H9 (cell line): ENCODE measurements around the gene CD7. TPM values are rescaled to one million over a fixed set of nuclear protein-coding genes. Genes with fewer than 3 reads are reported as not detected.

ENCODE experiments used
- DNase-seq: peaks from one replicate; pipeline ENCODE4 v3.0.0-alpha.2; 2017
- H2AFZ ChIP-seq: one replicate; pipeline ENCODE4 v1.6.1; 2013; ENCODE audit warnings: mild to moderate bottlenecking, low read length, control low read depth, moderate library complexity
- H2AK5ac ChIP-seq: 2 replicates; pipeline ENCODE4 v1.6.1; 2013; ENCODE audit warnings: low read length, control low read depth, mixed read lengths; ENCODE audit not compliant: insufficient read length
- H2BK120ac ChIP-seq: one replicate; pipeline ENCODE4 v1.6.1; 2013; ENCODE audit warnings: low read depth, mild to moderate bottlenecking, low read length, control low read depth, inconsistent platforms; ENCODE audit not compliant: poor library complexity, severe bottlenecking
- H2BK12ac ChIP-seq: 2 replicates; pipeline ENCODE4 v1.6.1; 2013; ENCODE audit warnings: low read length, control low read depth, mixed read lengths, low read depth; ENCODE audit not compliant: insufficient read length
- H2BK15ac ChIP-seq: 2 replicates; pipeline ENCODE4 v1.6.1; 2013; ENCODE audit warnings: low read depth, low read length, control low read depth
- H2BK20ac ChIP-seq: one replicate; pipeline ENCODE4 v1.6.1; 2013; ENCODE audit warnings: low read depth, mild to moderate bottlenecking, low read length, control low read depth, inconsistent platforms; ENCODE audit not compliant: poor library complexity, severe bottlenecking
- H2BK5ac ChIP-seq: 2 replicates; pipeline ENCODE4 v1.6.1; 2013; ENCODE audit warnings: low read length, control low read depth, mixed read lengths; ENCODE audit not compliant: insufficient read length
- H3K14ac ChIP-seq: 2 replicates; pipeline ENCODE4 v1.6.1; 2013; ENCODE audit warnings: low read length, control low read depth; ENCODE audit not compliant: insufficient read depth
- H3K18ac ChIP-seq: 2 replicates; pipeline ENCODE4 v1.6.1; 2013; ENCODE audit warnings: low read depth, mild to moderate bottlenecking, mixed read lengths, low read length, control low read depth; ENCODE audit not compliant: insufficient read length
- H3K23ac ChIP-seq: 2 replicates; pipeline ENCODE4 v1.6.1; 2013; ENCODE audit warnings: low read length, control low read depth, mixed read lengths, low read depth; ENCODE audit not compliant: insufficient read length
- H3K23me2 ChIP-seq: 2 replicates; pipeline ENCODE4 v1.6.1; 2013; ENCODE audit warnings: low read depth, mild to moderate bottlenecking, mixed read lengths, low read length, control low read depth; ENCODE audit not compliant: insufficient read length, poor library complexity, severe bottlenecking
- H3K27ac ChIP-seq: 2 replicates; pipeline ENCODE4 v1.5.1; 2013; ENCODE audit warnings: low read length, control low read depth, mixed read lengths, low read depth; ENCODE audit not compliant: insufficient read length
- H3K27me3 ChIP-seq: 2 replicates; pipeline ENCODE4 v1.6.1; 2013; ENCODE audit warnings: low read length, control low read depth, inconsistent platforms; ENCODE audit not compliant: insufficient read depth
- H3K4ac ChIP-seq: 2 replicates; pipeline ENCODE4 v1.6.1; 2013; ENCODE audit warnings: low read depth, mild to moderate bottlenecking, control low read depth, inconsistent platforms, low read length, moderate library complexity
- H3K4me1 ChIP-seq: 2 replicates; pipeline ENCODE4 v1.6.1; 2013; ENCODE audit warnings: low read length, control low read depth, inconsistent platforms; ENCODE audit not compliant: insufficient read depth
- H3K4me2 ChIP-seq: 2 replicates; pipeline ENCODE4 v1.6.1; 2013; ENCODE audit warnings: low read length, control low read depth, mixed read lengths; ENCODE audit not compliant: insufficient read length, insufficient read depth
- H3K56ac ChIP-seq: 2 replicates; pipeline ENCODE4 v1.6.1; 2013; ENCODE audit warnings: low read depth, mild to moderate bottlenecking, mixed read lengths, low read length, control low read depth; ENCODE audit not compliant: insufficient read length
- H3K79me1 ChIP-seq: 2 replicates; pipeline ENCODE4 v1.6.1; 2013; ENCODE audit warnings: low read depth, mild to moderate bottlenecking, moderate library complexity, low read length, control low read depth, inconsistent platforms; ENCODE audit not compliant: insufficient read depth, poor library complexity, severe bottlenecking
- H3K79me2 ChIP-seq: 2 replicates; pipeline ENCODE4 v1.6.1; 2013; ENCODE audit warnings: low read length, control low read depth, inconsistent platforms; ENCODE audit not compliant: insufficient read depth
- H3K9ac ChIP-seq: 2 replicates; pipeline ENCODE4 v1.6.1; 2013; ENCODE audit warnings: low read length, control low read depth, mixed read lengths; ENCODE audit not compliant: insufficient read length; ENCODE audit errors: extremely low read depth
- H3K9me3 ChIP-seq: one replicate; pipeline ENCODE4 v1.6.1; 2013; ENCODE audit warnings: low read depth, low read length, inconsistent platforms; ENCODE audit not compliant: control insufficient read depth
- H3T11ph ChIP-seq: one replicate; pipeline ENCODE4 v1.6.1; 2013; ENCODE audit warnings: mild to moderate bottlenecking, low read length, control low read depth, inconsistent platforms
- H4K20me1 ChIP-seq: one replicate; pipeline ENCODE4 v1.6.1; 2013; ENCODE audit not compliant: control insufficient read depth, insufficient read length, insufficient read depth
- H4K5ac ChIP-seq: 2 replicates; pipeline ENCODE4 v1.6.1; 2013; ENCODE audit warnings: low read depth, mild to moderate bottlenecking, mixed read lengths, low read length, control low read depth; ENCODE audit not compliant: insufficient read length
- H4K8ac ChIP-seq: replicated peaks from 2 replicates; pipeline ENCODE4 v1.6.1; 2013; ENCODE audit warnings: low read length, control low read depth, mixed read lengths, low read depth; ENCODE audit not compliant: insufficient read length
- H4K91ac ChIP-seq: 2 replicates; pipeline ENCODE4 v1.6.1; 2013; ENCODE audit warnings: low read depth, mild to moderate bottlenecking, moderate library complexity, mixed read lengths, low read length, control low read depth; ENCODE audit not compliant: insufficient read length
- H3K27ac Mint-ChIP-seq, 3 experiments: 2 replicates in 2 of 3; 3 replicates in 1 of 3; pipeline ENCODE4 v1.8.0; 2020 to 2021; ENCODE audit warnings: mixed read lengths in 3 of 3, mild to moderate bottlenecking in 1 of 3, moderate library complexity in 1 of 3
- H3K27me3 Mint-ChIP-seq: 2 replicates; pipeline ENCODE4 v1.8.0; 2021; ENCODE audit warnings: low read depth, mild to moderate bottlenecking, moderate library complexity, mixed read lengths
- H3K36me3 Mint-ChIP-seq, 3 experiments: 2 replicates in 2 of 3; 3 replicates in 1 of 3; pipeline ENCODE4 v1.8.0; 2020 to 2021; ENCODE audit warnings: low read depth in 3 of 3, mixed read lengths in 3 of 3; ENCODE audit not compliant: insufficient read depth in 1 of 3
- H3K4me1 Mint-ChIP-seq, 2 experiments: 2 replicates each; pipeline ENCODE4 v1.8.0; 2020; ENCODE audit warnings: mixed read lengths in 2 of 2
- H3K4me3 Mint-ChIP-seq, 2 experiments: 2 replicates in 1 of 2; 3 replicates in 1 of 2; pipeline ENCODE4 v1.8.0; 2020 to 2021; ENCODE audit warnings: mild to moderate bottlenecking in 2 of 2, mixed read lengths in 2 of 2, moderate library complexity in 1 of 2
- H3K9me3 Mint-ChIP-seq, 2 experiments: 2 replicates in 1 of 2; 3 replicates in 1 of 2; pipeline ENCODE4 v1.8.0; 2020; ENCODE audit warnings: mild to moderate bottlenecking in 2 of 2, mixed read lengths in 2 of 2, moderate library complexity in 1 of 2
- WGBS: extraction: QIAGEN DNeasy Blood & Tissue Kit; methylation state at CpG from one replicate; pipeline ENCODE4 v1.1.7; 2013; ENCODE audit warnings: missing lambda C conversion rate, low lambda C conversion rate, mixed read lengths; ENCODE audit not compliant: insufficient read length; ENCODE audit errors: extremely low coverage; 5-methylcytosine and 5-hydroxymethylcytosine counted together
- total RNA-seq: library from RNA; stranded (reverse); gene quantifications from 2 replicates; pipeline ENCODE4 v1.2.1, GENCODE V29; 2021
- TF ChIP-seq, protein P1 (sequence below): fragments of 200-600 bp; sonication (generic); conservative IDR thresholded peaks from 3 replicates; pipeline ENCODE4 v1.8.0; 2021; ENCODE audit warnings: antibody characterized with exemption, mild to moderate bottlenecking

CD7 gene
- total RNA-seq, 1 experiment from 2014 or later = 0.35 TPM

DNA sequence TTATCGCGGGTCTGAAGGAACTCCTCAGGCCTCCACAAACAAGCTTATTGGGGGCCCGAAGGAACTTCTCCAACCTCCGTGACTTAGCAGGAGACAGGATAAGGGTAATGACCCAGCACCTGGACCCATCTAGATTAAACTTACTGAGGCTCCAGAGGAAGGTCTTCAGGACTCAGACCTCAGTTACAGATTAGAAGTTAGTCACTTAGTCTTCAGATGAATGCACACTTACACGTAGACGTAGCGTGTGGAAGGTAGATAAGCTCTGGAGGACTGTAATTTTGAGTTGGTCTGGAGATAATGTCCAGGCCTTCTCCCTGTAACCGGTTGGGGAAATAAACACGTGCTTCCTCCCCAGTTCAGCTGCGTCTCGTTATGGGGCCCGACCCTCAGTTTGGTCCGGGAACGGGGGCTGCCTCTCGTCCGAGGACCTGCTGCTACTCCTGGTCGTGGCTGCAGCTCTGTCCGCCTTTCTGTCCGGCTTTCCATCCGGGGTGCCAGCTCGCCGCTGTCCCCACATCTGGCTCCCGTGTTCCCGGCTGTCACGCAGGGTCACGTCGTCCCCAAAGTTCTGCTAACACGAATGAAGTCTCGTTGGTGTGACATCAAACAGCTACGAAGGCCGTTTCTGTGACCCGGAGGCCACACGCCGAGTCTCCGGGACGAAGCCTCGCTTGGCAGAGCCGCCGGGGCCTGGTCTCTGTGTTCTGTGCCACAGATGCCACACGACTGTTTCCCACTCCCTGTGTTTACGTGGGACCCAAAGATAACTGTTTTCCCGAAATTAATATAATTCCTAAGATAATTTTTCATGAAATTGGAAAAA lies 28.0 kb upstream of the CD7 start:
- Histone ChIP-seq H3K4me2 (no peak overlapping the region), H4K91ac (no peak overlapping the region), H3K79me1 (no peaks in the 10 kb centered on the region), H2AFZ (no peak overlapping the region), H3K56ac (no peak overlapping the region), H2BK12ac (no peak overlapping the region), H4K20me1 (no peaks in the 10 kb centered on the region), H3K9ac (no peak overlapping the region), H3T11ph (no peak overlapping the region), H3K27ac (no peak overlapping the region), H2AK5ac (no peak overlapping the region), H3K4me1 (no peaks in the 10 kb centered on the region), H2BK5ac (no peak overlapping the region), H2BK120ac (no peak overlapping the region), H3K23ac (no peak overlapping the region), H2BK20ac (no peak overlapping the region), H3K4ac (no peak overlapping the region), H3K27me3 (no peaks in the 10 kb centered on the region), H3K14ac (no peak overlapping the region), H4K8ac (no peak overlapping the region), H3K18ac (no peak overlapping the region), H3K23me2 (no peaks in the 10 kb centered on the region), H4K5ac (no peak overlapping the region), H3K79me2 (no peaks in the 10 kb centered on the region), H2BK15ac (no peak overlapping the region), H3K9me3 (no peaks in the 10 kb centered on the region)
- no peak for DNase-seq
- Mint-ChIP-seq H3K4me3 (no peak overlapping the region), H3K36me3 (peaks cover 3 to 8% (median 6%) of the 10 kb centered on the region in 3 experiments; a peak in 5 of 7 replicates), H3K4me1 (peaks cover 4 to 15% of the 10 kb centered on the region in 2 experiments), H3K9me3 (peaks cover 13 to 14% of the 10 kb centered on the region in 2 experiments), H3K27ac (peak overlapping the region in 1 of 3 experiments; percentile 87; a peak in 1 of 7 replicates), H3K27me3 (peaks cover 42% of the 10 kb centered on the region)
- TF ChIP-seq, protein P1, sequence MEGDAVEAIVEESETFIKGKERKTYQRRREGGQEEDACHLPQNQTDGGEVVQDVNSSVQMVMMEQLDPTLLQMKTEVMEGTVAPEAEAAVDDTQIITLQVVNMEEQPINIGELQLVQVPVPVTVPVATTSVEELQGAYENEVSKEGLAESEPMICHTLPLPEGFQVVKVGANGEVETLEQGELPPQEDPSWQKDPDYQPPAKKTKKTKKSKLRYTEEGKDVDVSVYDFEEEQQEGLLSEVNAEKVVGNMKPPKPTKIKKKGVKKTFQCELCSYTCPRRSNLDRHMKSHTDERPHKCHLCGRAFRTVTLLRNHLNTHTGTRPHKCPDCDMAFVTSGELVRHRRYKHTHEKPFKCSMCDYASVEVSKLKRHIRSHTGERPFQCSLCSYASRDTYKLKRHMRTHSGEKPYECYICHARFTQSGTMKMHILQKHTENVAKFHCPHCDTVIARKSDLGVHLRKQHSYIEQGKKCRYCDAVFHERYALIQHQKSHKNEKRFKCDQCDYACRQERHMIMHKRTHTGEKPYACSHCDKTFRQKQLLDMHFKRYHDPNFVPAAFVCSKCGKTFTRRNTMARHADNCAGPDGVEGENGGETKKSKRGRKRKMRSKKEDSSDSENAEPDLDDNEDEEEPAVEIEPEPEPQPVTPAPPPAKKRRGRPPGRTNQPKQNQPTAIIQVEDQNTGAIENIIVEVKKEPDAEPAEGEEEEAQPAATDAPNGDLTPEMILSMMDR = no peak
- no CpG with 5 or more reads among the region's 42 CpGs for WGBS
